GM04504 (cell line): ENCODE results near the gene PRKCE.

ENCODE experiments used
- DNase-seq: peaks from one replicate; pipeline ENCODE4 v3.0.0-alpha.2; 2012; ENCODE audit warnings: low read depth

The PRKCE gene

GRCh38 chr2:46170026-46170425 is 518.6 kb downstream of the PRKCE start:
- no peak for DNase-seq

GRCh38 chr2:46170611-46171350 is 519.3 kb downstream of the PRKCE start:
- no peak for DNase-seq

GRCh38 chr2:46171411-46171953 is 520.0 kb downstream of the PRKCE start:
- DNase-seq = peak; percentile 78

GRCh38 chr2:46171996-46172546 is 520.6 kb downstream of the PRKCE start:
- DNase-seq = no peak

- no peak for DNase-seq
Measured at GRCh38 chr2:46173030-46173429, 521.6 kb downstream of the PRKCE start.

- DNase-seq = no peak
Measured at GRCh38 chr2:46173636-46174250, 522.3 kb downstream of the PRKCE start.

- DNase-seq = no peak
Measured at GRCh38 chr2:46174345-46175170, 523.1 kb downstream of the PRKCE start.

- DNase-seq = no peak
Measured at GRCh38 chr2:46175419-46175818, 523.9 kb downstream of the PRKCE start.

- no peak for DNase-seq
Measured at GRCh38 chr2:46177461-46178089, 526.1 kb downstream of the PRKCE start.

- peak; percentile 90 for DNase-seq
Measured at GRCh38 chr2:46179037-46179621, 527.7 kb downstream of the PRKCE start.

GRCh38 chr2:46180189-46180588 is 528.7 kb downstream of the PRKCE start:
- DNase-seq = no peak

- no peak for DNase-seq
Measured at GRCh38 chr2:46181306-46181705, 529.8 kb downstream of the PRKCE start.

- DNase-seq = no peak
Measured at GRCh38 chr2:46181789-46182530, 530.5 kb downstream of the PRKCE start.

- DNase-seq = no peak
Measured at GRCh38 chr2:46183426-46183825, 532.0 kb downstream of the PRKCE start.

GRCh38 chr2:46184794-46185583 is 533.5 kb downstream of the PRKCE start:
- no peak for DNase-seq

- peak; percentile 94 for DNase-seq
Measured at GRCh38 chr2:46187112-46187618, 535.7 kb downstream of the PRKCE start.

- no peak for DNase-seq
Measured at GRCh38 chr2:46188041-46188716, 536.7 kb downstream of the PRKCE start.

- no peak for DNase-seq
Measured at GRCh38 chr2:46193356-46193755, 541.9 kb downstream of the PRKCE start.

GRCh38 chr2:46193855-46194254 is 542.4 kb downstream of the PRKCE start:
- no peak for DNase-seq
